HK-2 (cell line): Measurements from ENCODE around the gene SUGP1.
"Not testable (repeated sequence)": the region's sequence is repeated elsewhere in the genome, so short reads cannot be mapped to it uniquely, and the experiment has no call there.

Experiments used
- DNase-seq: peaks from one replicate; pipeline ENCODE4 v3.0.0-alpha.2; 2018; ENCODE audit not compliant: unreplicated experiment

The SUGP1 gene

GRCh38 chr19:19320361-19321140 lies at the start of gene SUGP1, which contains the start of gene MAU2:
Gene SUGP1 (minus strand): TSS chr19:19320509. CDS start chr19:19320496, 13 bp downstream.
Gene MAU2 (plus strand): TSS chr19:19320829. CDS start chr19:19320860, 31 bp downstream.
- peak; percentile 90 for DNase-seq

GRCh38 chr19:19368087-19368486 lies 47.8 kb upstream of the SUGP1 start:
- no peak for DNase-seq

- peak; percentile 75 for DNase-seq
Observed at GRCh38 chr19:19366434-19367396, 46.4 kb upstream of the SUGP1 start.

- DNase-seq, result no peak
Observed at GRCh38 chr19:19362075-19362474, 41.8 kb upstream of the SUGP1 start.

- DNase-seq, result peak; percentile 78
Observed at GRCh38 chr19:19361075-19361594, 40.8 kb upstream of the SUGP1 start.

GRCh38 chr19:19356901-19357566 lies 36.7 kb upstream of the SUGP1 start:
- no peak for DNase-seq

GRCh38 chr19:19356500-19356899 lies 36.2 kb upstream of the SUGP1 start:
- DNase-seq, result no peak

GRCh38 chr19:19355606-19356139 lies 35.4 kb upstream of the SUGP1 start:
- no peak for DNase-seq

- DNase-seq, result no peak
Observed at GRCh38 chr19:19354932-19355331, 34.6 kb upstream of the SUGP1 start.

GRCh38 chr19:19354007-19354406 lies 33.7 kb upstream of the SUGP1 start:
- no peak for DNase-seq

GRCh38 chr19:19352823-19353222 lies 32.5 kb upstream of the SUGP1 start:
- no peak for DNase-seq

GRCh38 chr19:19350756-19351155 lies 30.4 kb upstream of the SUGP1 start:
- not testable (repeated sequence) for DNase-seq

GRCh38 chr19:19349365-19349764 lies 29.1 kb upstream of the SUGP1 start:
- DNase-seq, result no peak

- DNase-seq, result no peak
Observed at GRCh38 chr19:19348266-19348665, 28.0 kb upstream of the SUGP1 start.

GRCh38 chr19:19347401-19348110 lies 27.2 kb upstream of the SUGP1 start:
- no peak for DNase-seq

- no peak for DNase-seq
Observed at GRCh38 chr19:19345970-19346369, 25.7 kb upstream of the SUGP1 start.

- no peak for DNase-seq
Observed at GRCh38 chr19:19345232-19345631, 24.9 kb upstream of the SUGP1 start.

GRCh38 chr19:19343762-19344161 lies 23.5 kb upstream of the SUGP1 start:
- no peak for DNase-seq

GRCh38 chr19:19343016-19343362 lies 22.7 kb upstream of the SUGP1 start:
- no peak for DNase-seq

GRCh38 chr19:19342086-19343015 lies 22.0 kb upstream of the SUGP1 start:
- DNase-seq, result no peak
